Endothelial cell (in vitro differentiated cells): ENCODE results near the gene TP63. TPM values are rescaled to one million over a fixed set of nuclear protein-coding genes. Genes with fewer than 3 reads are reported as not detected.
A peak's percentile ranks its signal among the peaks of the same experiment; 100 is the strongest.

ENCODE experiments used
- DNase-seq: peaks from one replicate; pipeline ENCODE4 v3.0.0; 2021; ENCODE audit warnings: low spot score
- H3K27ac Mint-ChIP-seq: one replicate; pipeline ENCODE4 v1.8.0; 2021; ENCODE audit warnings: mixed read lengths, inconsistent platforms; ENCODE audit not compliant: unreplicated experiment
- H3K27me3 Mint-ChIP-seq: one replicate; pipeline ENCODE4 v1.8.0; 2021; ENCODE audit warnings: mild to moderate bottlenecking, moderate library complexity, mixed read lengths, inconsistent platforms; ENCODE audit not compliant: unreplicated experiment
- H3K36me3 Mint-ChIP-seq: one replicate; pipeline ENCODE4 v1.8.0; 2021; ENCODE audit warnings: mild to moderate bottlenecking, low read depth, mixed read lengths, inconsistent platforms; ENCODE audit not compliant: unreplicated experiment
- H3K4me1 Mint-ChIP-seq: one replicate; pipeline ENCODE4 v1.8.0; 2021; ENCODE audit warnings: mild to moderate bottlenecking, mixed read lengths, inconsistent platforms; ENCODE audit not compliant: unreplicated experiment
- H3K4me3 Mint-ChIP-seq: one replicate; pipeline ENCODE4 v1.8.0; 2021; ENCODE audit warnings: mild to moderate bottlenecking, mixed read lengths, inconsistent platforms; ENCODE audit not compliant: unreplicated experiment
- H3K9me3 Mint-ChIP-seq: one replicate; pipeline ENCODE4 v1.8.0; 2021; ENCODE audit warnings: mixed read lengths, inconsistent platforms; ENCODE audit not compliant: unreplicated experiment
- CTCF ChIP-seq: fragments of 200-600 bp; sonication (generic); IDR thresholded peaks from one replicate; pipeline ENCODE4 v1.5.0; 2021; ENCODE audit warnings: antibody characterized with exemption; ENCODE audit not compliant: unreplicated experiment
- total RNA-seq: library from RNA; stranded (reverse); fragmentation: NEBNext Ultra II Directional; extraction: Animal tissue kit (Norgen Biotek cat#: 25700); gene quantifications from one replicate; pipeline ENCODE4 v1.2.1, GENCODE V29; 2021; ENCODE audit not compliant: unreplicated experiment

Gene TP63
- total RNA-seq, 1 donor from 2014 or later, result 1.0 TPM

GRCh38 chr3:189838291-189838690 is 207.1 kb downstream of the TP63 start:
- TF ChIP-seq CTCF, result no peak
- no peak for DNase-seq
- H3K4me3 Mint-ChIP-seq, result no peak overlapping the region
- no peaks in the 10 kb centered on the region for H3K27me3 Mint-ChIP-seq
- H3K27ac Mint-ChIP-seq, result peak overlapping the region; percentile 18
- peaks cover 15% of the 10 kb centered on the region for H3K4me1 Mint-ChIP-seq
- H3K9me3 Mint-ChIP-seq, result no peaks in the 10 kb centered on the region
- H3K36me3 Mint-ChIP-seq, result no peaks in the 10 kb centered on the region

- H3K4me1 Mint-ChIP-seq, result peaks cover 15% of the 10 kb centered on the region
- no peaks in the 10 kb centered on the region for H3K27me3 Mint-ChIP-seq
- no peak for DNase-seq
- no peak overlapping the region for H3K27ac Mint-ChIP-seq
- no peaks in the 10 kb centered on the region for H3K9me3 Mint-ChIP-seq
- no peaks in the 10 kb centered on the region for H3K36me3 Mint-ChIP-seq
- TF ChIP-seq CTCF, result no peak
- no peak overlapping the region for H3K4me3 Mint-ChIP-seq
Measured at GRCh38 chr3:189839576-189839975, 208.4 kb downstream of the TP63 start.

- H3K36me3 Mint-ChIP-seq, result no peaks in the 10 kb centered on the region
- DNase-seq, result no peak
- H3K27ac Mint-ChIP-seq, result no peak overlapping the region
- H3K9me3 Mint-ChIP-seq, result no peaks in the 10 kb centered on the region
- no peaks in the 10 kb centered on the region for H3K27me3 Mint-ChIP-seq
- TF ChIP-seq CTCF, result no peak
- peaks cover 15% of the 10 kb centered on the region for H3K4me1 Mint-ChIP-seq
- H3K4me3 Mint-ChIP-seq, result no peak overlapping the region
Measured at GRCh38 chr3:189841473-189842205, 210.4 kb downstream of the TP63 start.

GRCh38 chr3:189842681-189843602 is 211.8 kb downstream of the TP63 start:
- DNase-seq, result no peak
- no peak overlapping the region for H3K27ac Mint-ChIP-seq
- H3K36me3 Mint-ChIP-seq, result no peaks in the 10 kb centered on the region

More at GRCh38 chr3:189842681-189843602, 211.8 kb downstream of the TP63 start:
- H3K27me3 Mint-ChIP-seq, result no peaks in the 10 kb centered on the region
- peaks cover 9% of the 10 kb centered on the region for H3K4me1 Mint-ChIP-seq
- H3K4me3 Mint-ChIP-seq, result no peak overlapping the region
- no peak for TF ChIP-seq CTCF
- H3K9me3 Mint-ChIP-seq, result no peaks in the 10 kb centered on the region
